Neural progenitor cell (in vitro differentiated cells): ENCODE measurements around the gene TDRKH.

Source experiments
- CTCF ChIP-seq: fragments of 200-600 bp; sonication (generic); IDR thresholded peaks from 2 replicates; pipeline ENCODE4 v1.5.1; 2017; ENCODE audit warnings: antibody characterized with exemption, mild to moderate bottlenecking
- EZH2 ChIP-seq: fragments of 200-600 bp; sonication (generic); IDR thresholded peaks from 2 replicates; pipeline ENCODE4 v1.6.1; 2017; ENCODE audit warnings: antibody characterized with exemption, mild to moderate bottlenecking, moderate library complexity

GRCh38 chr1:151737026-151737425, 53.3 kb downstream of the TDRKH start:
- TF ChIP-seq CTCF (no peak), EZH2 (no peak)
